Measurements from ENCODE around the gene SRRM3.

GRCh38 chr7:76185187-76185896 lies 16.4 kb upstream of the SRRM3 start:
- TF ChIP-seq CTCF (IDR thresholded peaks at IDR 0.05), result no peak
- TF ChIP-seq POLR2A (IDR thresholded peaks at IDR 0.05), result no peak
